HepG2 (cell line): ENCODE results near the gene MITF.

Source experiments
- CBX5 ChIP-seq: sonication (generic); formaldehyde crosslinking; IDR thresholded peaks from 2 replicates; pipeline ENCODE4 v1.4.0; 2020; ENCODE audit warnings: missing genetic modification reagents, borderline replicate concordance
- CHD4 ChIP-seq: fragments of 200-600 bp; sonication (generic); IDR thresholded peaks from 2 replicates; pipeline ENCODE4 v1.7.0; 2017; ENCODE audit warnings: mild to moderate bottlenecking, low read length, borderline replicate concordance
- CTCF ChIP-seq: sonication (generic); formaldehyde crosslinking; IDR thresholded peaks from 2 replicates; pipeline ENCODE4 v1.5.0; 2020; ENCODE audit warnings: mild to moderate bottlenecking, missing genetic modification reagents, moderate library complexity
- PLSCR1 ChIP-seq: sonication (generic); formaldehyde crosslinking; IDR thresholded peaks from 2 replicates; pipeline ENCODE4 v1.5.0; 2020; ENCODE audit warnings: missing genetic modification reagents, mild to moderate bottlenecking, borderline replicate concordance
- POLR2A ChIP-seq, 2 experiments: IDR thresholded peaks; 2 replicates each; pipeline ENCODE4 v1.6.1; 2011; ENCODE audit warnings: low read depth in 2 of 2, low read length in 2 of 2, mild to moderate bottlenecking in 1 of 2, moderate library complexity in 1 of 2; ENCODE audit not compliant: insufficient read depth in 1 of 2
- POLR2AphosphoS2 ChIP-seq: IDR thresholded peaks from 2 replicates; pipeline ENCODE4 v1.6.1; 2011; ENCODE audit warnings: low read depth, low read length, improper control_type of control experiment
- RBM39 ChIP-seq: fragments of 200-400 bp; formaldehyde crosslinking; IDR thresholded peaks from one replicate; pipeline ENCODE4 v1.6.1; 2018; ENCODE audit warnings: antibody characterized with exemption, mild to moderate bottlenecking, low read depth, low read length; ENCODE audit not compliant: poor library complexity, severe bottlenecking
- ZMAT3 ChIP-seq: sonication (generic); formaldehyde crosslinking; conservative IDR thresholded peaks from 2 replicates; pipeline ENCODE4 v1.7.0; 2021; ENCODE audit warnings: missing genetic modification reagents
- ZNF552 ChIP-seq: sonication (generic); formaldehyde crosslinking; IDR thresholded peaks from 2 replicates; pipeline ENCODE4 v1.9.0; 2022; ENCODE audit warnings: missing genetic modification reagents, mild to moderate bottlenecking, borderline replicate concordance
- ZSCAN9 ChIP-seq: IDR thresholded peaks from 2 replicates; pipeline ENCODE4 v1.6.1; 2016; ENCODE audit warnings: borderline replicate concordance

GRCh38 chr3:69929019-69929418 is 189.8 kb downstream of the MITF start:
- no peak for TF ChIP-seq CBX5 (CRISPR knock-in tag)
- TF ChIP-seq CTCF (CRISPR knock-in tag) = no peak
- TF ChIP-seq PLSCR1 (CRISPR knock-in tag) = no peak
- TF ChIP-seq CHD4 = no peak
- no peak for TF ChIP-seq RBM39
- no peak for TF ChIP-seq ZSCAN9 (CRISPR knock-in tag)
- TF ChIP-seq ZNF552 = no peak
- no peak for TF ChIP-seq POLR2A (IDR thresholded peaks at IDR 0.05; ENCODE audit: insufficient read depth in 1 of 2, low read depth in 2 of 2, low read length in 2 of 2)
- TF ChIP-seq POLR2AphosphoS2 = no peak
- no peak for TF ChIP-seq ZMAT3
